ENCODE measurements around the gene ACY1. TPM values are rescaled to one million over a fixed set of nuclear protein-coding genes. Genes with fewer than 3 reads are reported as not detected.

Gene ACY1
- total and polyA plus RNA-seq, 10 of the 15 experiments (the other 5 are each of a cell fraction or from before 2014, with no cell fraction given) = 18.5 to 42.2 (median 27.8) TPM

DNA sequence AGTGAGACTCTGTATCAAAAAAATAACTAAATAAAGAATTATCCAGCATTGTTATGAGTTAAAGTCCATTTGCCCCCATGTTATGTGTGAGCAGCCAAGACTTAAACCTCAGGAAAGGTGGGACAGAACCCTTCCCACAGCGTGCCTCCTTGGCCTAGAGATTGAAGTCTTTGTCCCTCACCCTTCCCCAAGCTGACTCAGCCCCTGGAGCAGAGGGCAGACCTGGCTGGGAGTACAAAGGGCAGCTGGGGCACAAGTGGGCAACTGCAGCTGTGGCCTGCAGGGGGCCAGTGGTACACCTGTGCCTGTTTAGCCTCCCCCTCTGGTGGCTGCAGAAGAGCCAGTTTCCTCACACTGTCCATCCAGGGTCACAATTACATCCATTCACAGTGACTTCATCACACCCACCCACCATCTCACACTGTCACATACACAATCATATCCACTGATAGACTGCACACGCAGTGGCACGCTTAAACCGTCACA is 940 bp upstream of the ACY1 start (continued):
- TF ChIP-seq, protein P1, sequence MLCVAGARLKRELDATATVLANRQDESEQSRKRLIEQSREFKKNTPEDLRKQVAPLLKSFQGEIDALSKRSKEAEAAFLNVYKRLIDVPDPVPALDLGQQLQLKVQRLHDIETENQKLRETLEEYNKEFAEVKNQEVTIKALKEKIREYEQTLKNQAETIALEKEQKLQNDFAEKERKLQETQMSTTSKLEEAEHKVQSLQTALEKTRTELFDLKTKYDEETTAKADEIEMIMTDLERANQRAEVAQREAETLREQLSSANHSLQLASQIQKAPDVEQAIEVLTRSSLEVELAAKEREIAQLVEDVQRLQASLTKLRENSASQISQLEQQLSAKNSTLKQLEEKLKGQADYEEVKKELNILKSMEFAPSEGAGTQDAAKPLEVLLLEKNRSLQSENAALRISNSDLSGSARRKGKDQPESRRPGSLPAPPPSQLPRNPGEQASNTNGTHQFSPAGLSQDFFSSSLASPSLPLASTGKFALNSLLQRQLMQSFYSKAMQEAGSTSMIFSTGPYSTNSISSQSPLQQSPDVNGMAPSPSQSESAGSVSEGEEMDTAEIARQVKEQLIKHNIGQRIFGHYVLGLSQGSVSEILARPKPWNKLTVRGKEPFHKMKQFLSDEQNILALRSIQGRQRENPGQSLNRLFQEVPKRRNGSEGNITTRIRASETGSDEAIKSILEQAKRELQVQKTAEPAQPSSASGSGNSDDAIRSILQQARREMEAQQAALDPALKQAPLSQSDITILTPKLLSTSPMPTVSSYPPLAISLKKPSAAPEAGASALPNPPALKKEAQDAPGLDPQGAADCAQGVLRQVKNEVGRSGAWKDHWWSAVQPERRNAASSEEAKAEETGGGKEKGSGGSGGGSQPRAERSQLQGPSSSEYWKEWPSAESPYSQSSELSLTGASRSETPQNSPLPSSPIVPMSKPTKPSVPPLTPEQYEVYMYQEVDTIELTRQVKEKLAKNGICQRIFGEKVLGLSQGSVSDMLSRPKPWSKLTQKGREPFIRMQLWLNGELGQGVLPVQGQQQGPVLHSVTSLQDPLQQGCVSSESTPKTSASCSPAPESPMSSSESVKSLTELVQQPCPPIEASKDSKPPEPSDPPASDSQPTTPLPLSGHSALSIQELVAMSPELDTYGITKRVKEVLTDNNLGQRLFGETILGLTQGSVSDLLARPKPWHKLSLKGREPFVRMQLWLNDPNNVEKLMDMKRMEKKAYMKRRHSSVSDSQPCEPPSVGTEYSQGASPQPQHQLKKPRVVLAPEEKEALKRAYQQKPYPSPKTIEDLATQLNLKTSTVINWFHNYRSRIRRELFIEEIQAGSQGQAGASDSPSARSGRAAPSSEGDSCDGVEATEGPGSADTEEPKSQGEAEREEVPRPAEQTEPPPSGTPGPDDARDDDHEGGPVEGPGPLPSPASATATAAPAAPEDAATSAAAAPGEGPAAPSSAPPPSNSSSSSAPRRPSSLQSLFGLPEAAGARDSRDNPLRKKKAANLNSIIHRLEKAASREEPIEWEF (IDR thresholded peaks at IDR 0.05; ENCODE audit: insufficient replicate concordance, low read depth, low read length) = no peak
- TF ChIP-seq EGR1 (IDR thresholded peaks at IDR 0.05; ENCODE audit: borderline replicate concordance in 1 of 2, low read depth in 2 of 2, low read length in 2 of 2) = no peak
- no peak for TF ChIP-seq ZNF24 (IDR thresholded peaks at IDR 0.05)
- TF ChIP-seq ZBED1 (IDR thresholded peaks at IDR 0.05; ENCODE audit: borderline replicate concordance) = no peak
- TF ChIP-seq, protein P2, sequence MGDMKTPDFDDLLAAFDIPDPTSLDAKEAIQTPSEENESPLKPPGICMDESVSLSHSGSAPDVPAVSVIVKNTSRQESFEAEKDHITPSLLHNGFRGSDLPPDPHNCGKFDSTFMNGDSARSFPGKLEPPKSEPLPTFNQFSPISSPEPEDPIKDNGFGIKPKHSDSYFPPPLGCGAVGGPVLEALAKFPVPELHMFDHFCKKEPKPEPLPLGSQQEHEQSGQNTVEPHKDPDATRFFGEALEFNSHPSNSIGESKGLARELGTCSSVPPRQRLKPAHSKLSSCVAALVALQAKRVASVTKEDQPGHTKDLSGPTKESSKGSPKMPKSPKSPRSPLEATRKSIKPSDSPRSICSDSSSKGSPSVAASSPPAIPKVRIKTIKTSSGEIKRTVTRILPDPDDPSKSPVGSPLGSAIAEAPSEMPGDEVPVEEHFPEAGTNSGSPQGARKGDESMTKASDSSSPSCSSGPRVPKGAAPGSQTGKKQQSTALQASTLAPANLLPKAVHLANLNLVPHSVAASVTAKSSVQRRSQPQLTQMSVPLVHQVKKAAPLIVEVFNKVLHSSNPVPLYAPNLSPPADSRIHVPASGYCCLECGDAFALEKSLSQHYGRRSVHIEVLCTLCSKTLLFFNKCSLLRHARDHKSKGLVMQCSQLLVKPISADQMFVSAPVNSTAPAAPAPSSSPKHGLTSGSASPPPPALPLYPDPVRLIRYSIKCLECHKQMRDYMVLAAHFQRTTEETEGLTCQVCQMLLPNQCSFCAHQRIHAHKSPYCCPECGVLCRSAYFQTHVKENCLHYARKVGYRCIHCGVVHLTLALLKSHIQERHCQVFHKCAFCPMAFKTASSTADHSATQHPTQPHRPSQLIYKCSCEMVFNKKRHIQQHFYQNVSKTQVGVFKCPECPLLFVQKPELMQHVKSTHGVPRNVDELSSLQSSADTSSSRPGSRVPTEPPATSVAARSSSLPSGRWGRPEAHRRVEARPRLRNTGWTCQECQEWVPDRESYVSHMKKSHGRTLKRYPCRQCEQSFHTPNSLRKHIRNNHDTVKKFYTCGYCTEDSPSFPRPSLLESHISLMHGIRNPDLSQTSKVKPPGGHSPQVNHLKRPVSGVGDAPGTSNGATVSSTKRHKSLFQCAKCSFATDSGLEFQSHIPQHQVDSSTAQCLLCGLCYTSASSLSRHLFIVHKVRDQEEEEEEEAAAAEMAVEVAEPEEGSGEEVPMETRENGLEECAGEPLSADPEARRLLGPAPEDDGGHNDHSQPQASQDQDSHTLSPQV (IDR thresholded peaks at IDR 0.05) = no peak
- peak; percentile 95; the same call in 1 of the 2 replicates for TF ChIP-seq HDGF (IDR thresholded peaks at IDR 0.05)
- peak; percentile 56; the same call in 1 of the 2 replicates for TF ChIP-seq TCF3 (IDR thresholded peaks at IDR 0.05; ENCODE audit: borderline replicate concordance, insufficient read depth, low read depth, low read length)
- peak; percentile 46 to 65; a peak in 3 of 4 replicates for TF ChIP-seq BHLHE40 (IDR thresholded peaks at IDR 0.05; ENCODE audit: borderline replicate concordance in 1 of 2, low read depth in 2 of 2, low read length in 1 of 2)
- TF ChIP-seq MTA2 (IDR thresholded peaks at IDR 0.05; ENCODE audit: low read depth) = peak; percentile 59
- TF ChIP-seq GATAD2B (conservative IDR thresholded peaks at IDR 0.05; ENCODE audit: low read depth) = peak; percentile 26; the same call in 1 of the 2 replicates
- TF ChIP-seq, protein P3, sequence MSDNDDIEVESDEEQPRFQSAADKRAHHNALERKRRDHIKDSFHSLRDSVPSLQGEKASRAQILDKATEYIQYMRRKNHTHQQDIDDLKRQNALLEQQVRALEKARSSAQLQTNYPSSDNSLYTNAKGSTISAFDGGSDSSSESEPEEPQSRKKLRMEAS (IDR thresholded peaks at IDR 0.05; ENCODE audit: low read depth, low read length) = peak; percentile 75; the same call in 1 of the 2 replicates
- no peak for TF ChIP-seq NR2C1 (IDR thresholded peaks at IDR 0.05)
- TF ChIP-seq NBN (IDR thresholded peaks at IDR 0.05) = peak; percentile 78
- TF ChIP-seq BRCA1 (IDR thresholded peaks at IDR 0.05; ENCODE audit: low read depth, low read length) = no peak
- TF ChIP-seq TCF7 (IDR thresholded peaks at IDR 0.05; ENCODE audit: borderline replicate concordance) = no peak
- TF ChIP-seq, protein P4, sequence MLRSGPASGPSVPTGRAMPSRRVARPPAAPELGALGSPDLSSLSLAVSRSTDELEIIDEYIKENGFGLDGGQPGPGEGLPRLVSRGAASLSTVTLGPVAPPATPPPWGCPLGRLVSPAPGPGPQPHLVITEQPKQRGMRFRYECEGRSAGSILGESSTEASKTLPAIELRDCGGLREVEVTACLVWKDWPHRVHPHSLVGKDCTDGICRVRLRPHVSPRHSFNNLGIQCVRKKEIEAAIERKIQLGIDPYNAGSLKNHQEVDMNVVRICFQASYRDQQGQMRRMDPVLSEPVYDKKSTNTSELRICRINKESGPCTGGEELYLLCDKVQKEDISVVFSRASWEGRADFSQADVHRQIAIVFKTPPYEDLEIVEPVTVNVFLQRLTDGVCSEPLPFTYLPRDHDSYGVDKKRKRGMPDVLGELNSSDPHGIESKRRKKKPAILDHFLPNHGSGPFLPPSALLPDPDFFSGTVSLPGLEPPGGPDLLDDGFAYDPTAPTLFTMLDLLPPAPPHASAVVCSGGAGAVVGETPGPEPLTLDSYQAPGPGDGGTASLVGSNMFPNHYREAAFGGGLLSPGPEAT (IDR thresholded peaks at IDR 0.05; ENCODE audit: low read depth) = no peak

Data from GM12878 (cell line).